Pons (tissue), 1 donor: ENCODE results near the gene CADM1.

Experiments used
- DNase-seq: peaks from one replicate; pipeline ENCODE4 v3.0.0-alpha.2; 2016; ENCODE audit warnings: low spot score

Gene CADM1

DNA sequence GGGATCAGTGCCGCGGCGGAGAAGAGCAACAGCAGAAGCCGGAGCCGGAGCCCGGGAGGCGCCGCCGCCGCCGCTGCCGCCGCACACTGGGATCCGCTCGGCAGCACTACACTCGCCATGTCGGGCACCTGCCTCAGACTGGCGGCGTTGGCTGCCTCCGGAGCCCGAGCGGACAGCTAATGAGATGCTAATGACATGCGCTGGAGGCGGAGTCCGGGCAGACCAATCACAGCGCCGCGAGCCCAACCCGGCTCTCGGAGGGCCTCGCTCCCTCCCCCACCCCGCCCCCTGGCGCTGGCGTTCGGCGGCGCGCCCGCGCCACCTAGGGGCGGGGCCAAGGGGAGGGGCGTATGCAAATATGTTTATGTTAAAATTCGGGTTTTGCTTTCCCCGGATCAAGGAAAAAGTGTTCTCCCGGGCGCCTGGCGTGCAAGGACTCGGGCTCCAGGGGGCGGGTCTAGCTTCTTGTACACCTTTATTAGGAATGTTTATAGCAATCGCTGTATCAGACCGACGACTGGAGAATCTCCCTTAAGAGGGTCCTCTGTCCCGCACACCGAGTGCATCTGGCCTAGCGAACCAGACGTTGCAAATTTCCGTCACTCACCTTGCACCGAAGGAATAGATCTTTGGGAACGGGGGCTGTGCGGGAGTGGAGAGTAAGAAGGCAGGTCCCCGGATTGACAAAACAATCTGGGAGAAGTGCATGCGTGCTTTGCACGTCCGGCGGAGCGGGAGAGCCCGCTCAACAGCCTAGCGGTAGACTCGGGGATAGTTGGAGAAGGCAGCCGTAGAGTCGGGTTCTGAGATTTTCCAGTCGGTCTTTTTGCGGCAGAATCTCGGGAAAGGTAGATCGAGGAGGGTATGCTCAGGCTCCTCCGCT, at the start of gene CADM1:
Gene CADM1, minus strand, starts transcription at position 140 of the 883 bp plus-strand sequence.
- DNase-seq = peak; percentile 99

DNA sequence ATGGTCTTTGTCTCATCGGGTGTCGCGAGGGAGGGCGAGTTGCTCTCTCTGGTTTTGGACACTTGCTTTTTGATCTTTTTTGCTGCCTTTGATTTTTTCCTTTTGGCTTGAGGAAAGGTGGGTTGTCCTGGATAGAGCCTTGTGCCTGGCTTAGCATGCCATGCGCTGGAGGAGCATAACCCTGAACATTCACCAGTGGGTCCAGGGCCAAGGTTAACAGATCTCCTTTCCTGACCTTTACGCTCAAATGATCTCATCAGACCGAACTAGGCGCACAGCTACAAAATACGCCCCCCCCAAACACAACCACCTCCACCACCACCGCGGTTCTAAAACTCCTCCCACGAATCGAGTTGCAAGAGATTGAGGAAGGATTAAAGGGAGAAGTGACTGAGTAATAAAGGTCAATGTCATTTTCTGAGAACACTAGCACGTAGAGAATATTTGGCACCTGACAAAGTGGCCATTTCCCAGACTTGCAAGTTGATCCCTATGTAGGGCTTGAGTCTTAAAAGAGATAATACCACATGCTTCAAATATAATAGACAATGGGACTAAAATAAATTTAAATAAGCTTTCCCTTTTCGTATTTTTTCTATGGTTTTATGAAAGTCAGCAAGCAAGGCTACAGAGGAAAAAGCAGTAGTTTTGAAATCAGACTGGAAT, 48.7 kb upstream of the CADM1 start:
- no peak for DNase-seq

DNA sequence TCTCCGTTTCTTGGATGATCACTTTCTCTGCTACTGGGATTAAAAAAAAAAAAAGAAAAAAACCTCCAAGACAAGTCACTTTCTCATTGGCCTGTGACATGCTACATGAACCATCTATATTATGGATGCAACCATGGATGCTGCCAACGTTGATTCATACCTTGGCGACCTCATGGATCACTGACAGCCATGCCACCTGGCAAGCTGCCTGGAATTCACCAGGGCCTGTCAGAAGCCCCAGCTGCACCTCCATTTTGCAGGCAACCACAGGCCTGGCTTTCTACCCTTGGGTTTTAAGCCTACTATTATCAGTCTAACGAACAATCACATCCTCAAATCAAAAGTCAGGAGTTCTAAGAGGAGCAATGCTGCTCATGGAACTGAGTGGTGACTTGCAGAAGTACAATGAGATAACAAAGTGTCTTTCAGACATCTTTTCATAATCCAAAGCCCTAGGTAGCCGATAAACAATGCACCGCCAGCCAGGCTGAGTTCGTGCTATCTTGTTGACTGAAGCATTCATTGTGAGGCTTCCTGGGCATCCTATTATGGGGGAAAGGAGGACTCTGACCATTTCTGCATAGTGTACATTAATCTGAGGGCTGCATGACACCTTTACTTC, 48.0 kb upstream of the CADM1 start:
- DNase-seq = no peak

DNA sequence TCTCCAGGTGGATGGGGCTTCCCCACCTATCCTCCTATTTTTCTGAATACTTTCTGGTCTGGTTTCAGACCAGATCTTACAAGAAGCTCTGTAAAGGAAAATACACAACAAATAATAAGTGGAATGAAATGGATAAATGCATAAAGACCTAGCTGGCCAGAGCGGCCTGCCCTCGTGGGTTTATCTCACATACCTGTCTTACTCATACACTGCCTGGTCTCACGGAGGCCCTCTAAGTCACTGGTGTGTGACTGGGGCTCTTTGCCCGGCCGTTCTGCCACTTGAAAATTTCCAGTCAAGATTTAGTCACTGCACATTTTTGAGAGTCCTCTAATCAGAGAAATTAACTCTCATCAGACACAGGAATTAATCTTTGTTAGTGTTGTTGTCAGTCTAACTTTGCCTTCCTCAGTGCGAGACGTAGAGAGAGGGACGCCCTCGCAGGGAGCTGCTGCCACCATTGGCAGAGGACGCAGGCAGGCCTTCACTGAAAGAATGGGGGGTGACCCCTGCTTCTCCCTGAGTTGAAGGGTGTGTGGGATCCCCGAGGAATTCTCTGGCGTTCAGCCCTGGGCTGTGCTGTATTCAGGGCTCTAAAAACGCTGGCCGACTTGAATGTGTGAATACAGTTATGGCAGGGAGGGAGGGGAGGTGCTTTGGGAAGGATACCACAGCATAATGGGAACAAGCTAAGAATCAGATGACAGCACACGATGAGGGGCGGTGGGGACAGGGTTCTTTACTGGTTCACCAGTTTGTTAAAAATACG, 46.3 kb upstream of the CADM1 start:
- no peak for DNase-seq

DNA sequence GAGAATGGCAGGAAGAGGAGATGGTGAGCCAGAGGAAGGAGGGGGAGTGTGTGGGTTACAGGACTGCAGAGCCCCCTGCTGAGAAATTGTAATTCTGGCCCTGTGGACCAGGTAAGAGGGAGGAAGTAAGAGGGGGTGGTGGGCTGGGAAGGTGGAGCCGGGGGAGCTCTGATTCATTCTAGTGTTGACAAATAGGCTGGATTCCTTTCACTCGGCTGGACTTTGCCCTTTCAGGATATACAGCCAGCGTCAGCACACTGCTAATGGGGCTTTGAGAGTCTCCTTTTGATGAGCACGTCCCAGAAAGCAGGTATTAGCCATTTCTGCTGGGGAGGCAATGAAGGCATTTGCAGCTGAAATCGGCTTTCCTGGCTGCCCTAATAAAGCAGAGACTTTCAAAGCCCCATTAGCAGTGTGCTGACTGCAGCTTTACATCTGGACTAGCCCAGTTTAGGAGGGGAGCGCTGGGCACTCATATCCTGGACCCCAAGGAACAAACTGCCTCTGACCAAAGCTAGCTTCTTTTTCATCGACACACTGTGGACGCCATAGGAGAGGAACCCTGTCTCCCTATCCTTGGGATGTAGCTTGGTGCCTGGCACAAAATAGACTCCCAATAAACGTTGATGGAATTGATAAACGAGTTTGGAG, 44.8 kb upstream of the CADM1 start:
- DNase-seq = no peak

DNA sequence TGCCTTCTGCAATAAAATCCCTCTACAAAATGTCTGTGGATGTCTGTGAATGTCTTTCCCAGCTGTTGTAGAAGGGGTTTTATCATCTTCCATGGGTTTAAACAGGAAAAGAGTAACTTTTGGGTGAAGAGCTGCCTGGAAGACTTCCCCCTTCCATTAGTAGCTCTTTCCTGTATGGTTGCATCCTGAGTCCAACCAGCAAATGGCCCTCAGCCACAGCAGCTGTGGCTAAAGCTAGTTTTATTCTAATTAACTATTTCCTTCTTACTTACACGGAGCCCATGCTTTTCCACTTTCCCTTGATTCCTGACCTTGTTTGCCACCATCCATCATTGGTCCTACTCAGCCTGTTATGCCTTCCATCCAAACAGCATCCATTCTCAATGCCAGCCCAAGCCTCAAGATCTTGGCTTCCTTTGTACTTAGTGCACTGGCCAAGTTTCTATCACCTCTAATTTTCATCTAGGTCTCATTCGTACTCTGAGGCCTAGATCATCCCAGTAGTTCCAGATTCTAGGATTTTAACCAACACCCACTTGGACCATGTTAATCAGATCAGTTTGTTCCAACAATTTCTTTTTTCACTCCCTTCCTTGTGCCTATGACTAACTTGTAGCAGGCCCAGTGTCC, 41.5 kb upstream of the CADM1 start:
- DNase-seq = no peak

DNA sequence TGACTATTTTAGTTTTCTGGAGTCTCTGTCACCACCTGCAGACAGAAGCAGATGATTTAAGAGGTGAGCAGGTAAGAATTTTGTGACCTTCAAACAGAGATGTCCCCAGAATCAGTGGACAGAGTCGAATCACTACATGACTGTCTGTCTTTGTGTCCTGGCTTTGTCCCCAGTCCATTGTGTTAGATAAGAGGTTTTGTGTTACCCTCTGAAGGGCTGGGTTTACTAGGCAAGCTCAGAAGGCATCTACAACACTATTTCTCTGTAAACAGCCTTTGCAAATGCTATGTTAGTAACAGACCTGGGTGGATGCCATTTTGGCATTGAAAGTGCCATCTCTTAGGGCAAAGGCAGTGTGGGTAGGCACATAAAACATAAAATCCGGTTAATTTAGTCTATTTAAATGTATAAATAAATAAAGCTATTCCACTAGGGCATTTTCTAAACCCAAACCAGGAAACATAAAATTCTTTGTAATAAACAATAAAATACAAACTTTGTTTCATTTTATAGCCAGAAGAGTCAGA, 40.3 kb upstream of the CADM1 start:
- peak; percentile 71 for DNase-seq

DNA sequence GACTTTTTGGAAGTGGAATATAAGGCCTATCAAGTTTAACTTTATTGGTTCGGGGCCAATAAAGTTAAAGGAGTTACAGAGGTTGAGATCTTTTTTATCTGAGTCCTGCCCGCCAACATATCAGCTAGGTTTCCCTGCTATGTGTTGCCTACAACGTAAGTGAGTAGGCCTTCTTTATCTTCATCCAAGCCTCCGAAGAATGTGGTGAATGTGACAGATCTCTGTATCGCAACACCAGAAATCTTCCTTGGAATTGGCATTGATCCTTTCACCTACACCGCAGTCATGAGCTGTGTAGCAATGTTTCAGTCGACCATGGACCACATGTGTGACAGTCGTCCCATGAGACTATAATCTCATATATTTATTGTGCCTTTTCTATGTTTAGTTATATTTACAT, 37.3 kb upstream of the CADM1 start:
- DNase-seq = no peak

DNA sequence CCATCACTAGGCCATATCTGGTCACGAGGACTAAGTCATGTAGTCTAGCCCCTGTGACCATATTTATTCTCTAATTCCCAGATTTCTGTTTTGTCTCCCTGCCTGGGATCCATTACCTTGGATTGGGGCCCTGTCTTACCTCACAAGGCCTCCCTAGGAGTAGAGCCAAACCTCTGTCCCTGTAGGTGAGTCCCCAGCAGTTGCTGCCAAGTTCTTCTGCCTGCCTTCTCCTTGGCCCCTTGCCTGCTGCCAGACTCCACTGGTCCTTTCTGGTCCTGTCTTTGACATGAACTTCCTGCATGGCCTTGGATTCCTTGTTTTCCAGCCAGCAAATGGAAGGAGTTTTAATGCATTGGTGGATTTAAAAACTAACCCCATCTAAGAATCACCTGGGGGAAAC, 35.6 kb upstream of the CADM1 start:
- no peak for DNase-seq

DNA sequence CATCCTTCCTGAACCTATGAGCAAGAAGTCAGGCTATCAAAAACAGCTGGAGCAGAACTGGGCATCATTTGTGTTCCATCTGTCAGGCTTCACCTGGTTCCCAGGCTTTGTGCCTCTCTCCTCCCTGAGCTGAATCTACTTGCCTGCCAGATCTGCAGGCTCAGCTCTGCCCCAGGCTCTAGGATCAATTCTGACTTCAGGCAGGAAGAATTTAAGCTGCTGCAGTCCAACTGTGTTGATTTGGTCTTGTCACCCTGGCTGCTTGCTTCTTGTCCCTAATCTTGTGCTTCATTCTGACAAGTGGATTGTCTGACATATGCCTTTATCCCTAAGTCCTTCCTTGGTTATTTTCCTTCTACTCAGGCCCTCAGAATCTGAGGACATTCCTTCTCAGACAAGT, 31.6 kb upstream of the CADM1 start:
- DNase-seq = no peak

DNA sequence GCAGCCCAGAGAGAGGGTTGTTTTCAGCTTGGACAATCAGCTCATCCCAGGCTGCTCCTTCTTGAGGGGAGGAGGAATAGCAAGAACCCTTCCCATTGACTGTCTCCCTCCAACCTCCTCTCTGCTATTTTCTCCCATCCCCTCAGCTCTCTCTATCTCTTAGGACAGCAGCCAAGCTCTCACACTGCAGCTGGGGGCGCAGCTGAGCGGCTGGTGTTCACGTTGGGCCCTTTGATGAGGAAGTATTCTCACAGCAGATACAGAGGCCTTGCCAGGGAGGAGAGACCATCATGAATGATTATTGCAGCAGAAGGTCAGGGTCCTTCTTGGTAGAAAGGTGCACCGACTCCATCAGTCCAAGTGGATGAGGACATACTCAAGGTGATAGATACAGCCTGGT, 26.5 kb upstream of the CADM1 start:
- no peak for DNase-seq

DNA sequence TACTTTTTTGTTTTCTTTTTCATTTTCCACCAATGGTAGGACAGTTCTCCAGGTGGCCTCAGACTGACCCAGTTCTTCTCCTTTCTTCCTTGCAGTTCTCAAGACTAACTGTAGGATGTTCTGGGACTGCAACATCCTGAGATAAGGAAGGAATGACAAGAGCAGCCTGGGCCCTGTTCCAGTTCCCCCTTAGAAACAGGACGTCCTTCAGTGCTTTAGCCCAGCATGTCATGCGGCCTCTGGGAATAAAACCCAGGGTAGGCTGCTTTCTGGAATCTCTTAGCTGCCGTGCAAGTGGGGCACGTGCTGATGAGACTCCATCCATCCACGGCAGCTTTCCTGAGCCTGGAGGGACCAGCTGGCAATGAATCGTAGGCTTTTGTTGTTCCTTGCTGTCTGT, 24.0 kb upstream of the CADM1 start:
- DNase-seq = no peak

DNA sequence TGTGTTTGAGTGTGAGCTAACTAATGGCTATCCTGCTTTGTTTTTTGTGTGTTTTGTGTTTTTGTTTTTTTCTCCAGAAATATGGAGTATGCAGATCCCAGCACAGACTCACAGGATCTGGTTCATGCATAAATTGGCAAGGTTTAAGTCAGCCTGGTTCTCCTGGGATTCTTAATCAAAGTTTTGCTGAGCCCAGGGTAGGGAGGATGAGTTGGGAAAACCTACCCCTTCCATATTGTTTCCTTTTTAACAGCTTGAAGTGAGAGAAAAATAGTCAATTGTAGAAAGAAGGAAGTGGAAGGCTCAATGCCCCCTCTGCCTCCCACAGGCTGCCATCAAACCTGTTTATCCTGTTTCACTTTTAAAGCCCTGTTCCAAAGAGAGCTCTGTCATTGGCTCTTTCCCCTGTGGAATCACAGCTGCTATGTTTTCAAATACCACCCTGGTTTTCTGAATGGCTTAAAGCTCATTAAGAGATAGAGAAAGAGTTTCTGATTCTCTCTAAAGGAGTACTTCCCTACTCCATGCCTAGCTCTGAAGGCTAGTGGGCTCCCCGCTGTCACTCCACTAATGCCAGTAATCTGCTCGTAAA, 23.4 kb upstream of the CADM1 start:
- DNase-seq = no peak

DNA sequence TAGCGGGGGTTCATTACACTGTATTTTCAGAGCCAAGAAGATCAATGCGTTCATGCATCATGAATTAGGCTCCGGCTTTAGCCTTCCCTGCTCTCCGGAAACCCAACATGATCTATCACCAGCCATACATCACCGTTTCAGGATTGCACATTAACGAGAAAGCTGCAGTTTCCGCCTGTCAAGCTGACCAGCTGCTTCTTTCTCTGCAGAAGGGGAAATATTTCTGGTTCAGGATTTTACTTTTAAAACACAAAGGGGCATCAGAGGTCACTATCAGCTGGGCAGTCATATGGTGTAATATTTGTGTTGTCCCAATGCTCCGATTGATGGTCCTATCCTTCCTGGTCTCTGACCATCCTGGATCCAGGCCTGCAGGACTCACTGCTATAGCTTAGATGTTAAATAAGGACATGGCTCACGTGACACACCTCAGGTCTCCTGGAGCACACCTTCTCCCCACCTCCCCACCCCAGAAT, 21.4 kb upstream of the CADM1 start:
- no peak for DNase-seq

DNA sequence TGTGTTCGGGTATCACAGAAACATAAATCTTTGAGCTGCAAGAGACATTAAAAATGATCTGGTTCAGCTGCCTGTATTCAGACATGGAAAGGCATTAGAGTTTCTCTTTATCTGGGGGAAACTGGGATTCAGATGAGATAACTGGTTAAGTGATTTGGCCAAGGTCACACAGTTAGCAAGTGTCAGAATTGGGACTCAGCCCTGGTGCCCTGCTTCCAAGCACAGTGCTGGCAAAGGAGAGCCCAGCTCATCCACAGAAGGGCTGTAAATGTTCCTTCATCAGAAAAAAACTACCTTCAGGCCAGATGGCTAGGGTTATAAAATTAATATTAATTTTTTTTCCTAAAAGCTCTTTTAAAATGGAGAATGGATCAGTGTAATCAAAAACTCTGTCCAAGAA, 20.4 kb upstream of the CADM1 start:
- DNase-seq = no peak

DNA sequence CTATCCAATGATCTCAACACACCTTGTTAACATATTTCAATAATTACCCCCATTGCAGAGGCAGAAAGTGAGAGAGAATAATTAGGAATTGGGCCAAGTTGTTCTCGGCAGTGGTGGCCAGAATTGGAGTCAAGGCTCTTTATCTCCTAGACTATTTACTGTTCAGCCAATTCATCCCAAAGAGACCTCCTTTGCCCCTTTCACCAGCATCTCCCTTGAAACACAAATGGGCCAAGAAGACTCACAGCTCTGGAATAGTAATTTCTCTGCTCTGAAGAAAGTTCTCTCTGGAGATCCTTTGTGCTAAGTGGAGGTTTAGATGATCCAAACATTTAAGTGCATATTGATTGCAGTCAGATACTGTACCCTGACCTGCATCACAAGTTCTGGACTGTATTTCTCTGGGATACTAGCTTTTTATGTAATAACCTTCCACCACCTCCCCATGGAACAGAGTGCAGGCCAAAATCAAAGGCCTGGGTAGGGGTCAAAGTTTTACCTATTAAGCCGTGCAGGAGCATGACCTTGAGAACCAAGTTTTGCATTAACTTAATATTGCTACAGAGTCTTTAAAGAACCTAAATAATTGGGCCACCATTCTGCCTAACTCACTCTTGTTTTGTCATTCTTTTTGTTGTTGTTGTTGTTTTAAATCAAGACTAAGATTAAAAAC, 19.6 kb upstream of the CADM1 start:
- no peak for DNase-seq

DNA sequence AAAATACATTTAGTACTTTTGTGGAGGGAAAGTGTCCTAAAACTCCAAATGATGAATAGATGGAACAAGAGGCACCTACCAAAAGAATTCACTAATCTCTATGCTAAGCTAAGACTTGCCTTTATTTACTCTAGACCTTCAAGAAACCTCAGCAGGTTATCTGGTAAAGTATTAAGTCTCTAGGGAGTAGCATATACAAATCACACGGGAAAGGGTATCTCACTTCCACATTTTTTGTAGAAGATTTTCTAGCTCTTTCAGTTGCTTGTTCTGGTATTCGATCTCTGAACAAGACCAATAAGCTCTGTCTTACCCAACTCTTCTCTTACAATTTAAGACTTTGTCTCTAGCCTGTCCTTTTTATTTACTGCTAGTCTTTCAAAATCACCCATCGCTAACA, 18.1 kb upstream of the CADM1 start:
- no peak for DNase-seq

DNA sequence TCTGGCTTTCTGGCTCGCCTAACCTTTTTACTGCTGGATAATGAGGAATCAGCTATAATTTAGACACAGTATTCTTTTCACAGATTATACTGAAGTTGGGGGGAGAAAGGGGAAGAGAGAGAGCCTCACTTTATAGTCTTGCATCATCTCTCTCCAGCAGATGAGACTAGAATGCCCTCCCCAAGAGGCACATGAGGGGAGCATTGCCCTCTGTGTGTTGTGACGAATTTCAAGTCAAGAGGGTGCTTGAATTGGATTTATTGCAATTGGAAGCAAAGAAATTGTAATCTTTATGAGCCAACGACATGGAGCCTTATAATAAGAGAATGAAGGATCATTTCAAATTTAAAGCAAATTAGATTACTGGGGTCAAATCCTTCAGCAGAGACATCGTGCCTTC, 17.6 kb upstream of the CADM1 start:
- DNase-seq = no peak

DNA sequence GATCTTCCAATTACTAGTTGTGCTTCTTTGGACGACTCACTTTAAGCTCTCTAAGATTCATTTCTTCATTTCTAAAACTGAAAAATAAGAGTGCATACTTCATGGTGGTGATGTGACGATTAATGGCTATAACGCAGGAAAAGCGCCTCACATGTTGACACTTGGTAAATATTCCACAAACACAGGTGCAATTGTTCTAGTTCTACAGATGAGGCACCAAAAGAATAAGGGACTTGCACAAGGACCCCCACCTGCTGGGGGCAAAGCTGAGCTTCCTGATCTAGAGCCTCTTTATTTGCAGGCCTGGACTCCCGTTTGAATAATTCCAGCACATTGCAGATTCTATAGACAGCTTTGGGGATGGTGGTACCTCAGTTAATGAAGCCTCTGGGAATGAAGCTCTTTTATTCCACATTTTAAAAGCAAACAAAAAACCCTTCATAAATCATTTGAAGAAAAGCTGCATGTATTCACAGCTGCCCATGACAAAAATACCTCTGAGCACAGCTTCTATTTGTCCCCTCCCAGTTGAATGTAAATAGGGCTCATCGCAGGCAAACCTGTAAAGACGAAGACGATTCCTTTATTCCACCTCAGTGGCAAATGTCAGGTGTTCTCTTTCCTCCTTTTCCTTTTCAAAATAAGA, 14.9 kb upstream of the CADM1 start:
- no peak for DNase-seq
